Keratinocyte (primary cell): Measurements from ENCODE around the gene VKORC1. TPM values are rescaled to one million over a fixed set of nuclear protein-coding genes. Genes with fewer than 3 reads are reported as not detected.

Experiments used
- DNase-seq: peaks from one replicate; pipeline ENCODE4 v3.0.0-alpha.2; 2011; ENCODE audit warnings: low read depth, missing footprints, low spot score
- FAIRE-seq: peaks from 2 replicates; lab custom pipeline; 2011; peaks lifted over from hg19 to GRCh38; lab: Jason Lieb, UNC
- H2AFZ ChIP-seq: 2 replicates; pipeline ENCODE4 v1.6.0; 2012; ENCODE audit warnings: low read length, control low read depth, inconsistent platforms; ENCODE audit not compliant: control insufficient read depth
- H3K27ac ChIP-seq: 2 replicates; pipeline ENCODE4 v1.5.1; 2011; ENCODE audit warnings: low read length; ENCODE audit not compliant: control insufficient read depth, insufficient read depth
- H3K27me3 ChIP-seq: 3 replicates; pipeline ENCODE4 v1.6.0; 2011; ENCODE audit warnings: low read length; ENCODE audit not compliant: control insufficient read depth, insufficient read depth; ENCODE audit errors: extremely low read depth
- H3K36me3 ChIP-seq, 2 experiments: 2 replicates in 1 of 2; 3 replicates in 1 of 2; pipeline ENCODE4 v1.5.1; 2011; ENCODE audit warnings: low read length in 2 of 2, mild to moderate bottlenecking in 1 of 2; ENCODE audit not compliant: control insufficient read depth in 2 of 2, insufficient read depth in 2 of 2; ENCODE audit errors: extremely low read depth in 1 of 2
- H3K4me1 ChIP-seq: 3 replicates; pipeline ENCODE4 v1.5.1; 2011; ENCODE audit warnings: low read length; ENCODE audit not compliant: control insufficient read depth, insufficient read depth; ENCODE audit errors: extremely low read depth
- H3K4me2 ChIP-seq: 3 replicates; pipeline ENCODE4 v1.6.0; 2011; ENCODE audit warnings: low read depth, low read length; ENCODE audit not compliant: control insufficient read depth, insufficient read depth; ENCODE audit errors: extremely low read depth
- H3K4me3 ChIP-seq, 3 experiments: fragments of 200-600 bp in 1 of 3; sonication (generic) in 1 of 3; 2 replicates in 2 of 3; 3 replicates in 1 of 3; pipeline ENCODE4 v1.5.1; 2011 to 2016; ENCODE audit warnings: low read length in 3 of 3, mild to moderate bottlenecking in 3 of 3, control low read depth in 2 of 3, inconsistent platforms in 1 of 3, low read depth in 1 of 3, mixed read lengths in 1 of 3, mixed run types in 1 of 3, moderate library complexity in 1 of 3; ENCODE audit not compliant: control insufficient read depth in 2 of 3, insufficient read depth in 2 of 3; ENCODE audit errors: extremely low read depth in 1 of 3
- H3K79me2 ChIP-seq: 2 replicates; pipeline ENCODE4 v1.6.0; 2012; ENCODE audit warnings: low read length; ENCODE audit not compliant: control insufficient read depth, insufficient read depth
- H3K9ac ChIP-seq: 3 replicates; pipeline ENCODE4 v1.6.0; 2011; ENCODE audit warnings: low read length; ENCODE audit not compliant: control insufficient read depth, insufficient read depth; ENCODE audit errors: extremely low read depth
- H3K9me1 ChIP-seq: 3 replicates; pipeline ENCODE4 v1.6.0; 2011; ENCODE audit warnings: low read length; ENCODE audit not compliant: control insufficient read depth, insufficient read depth; ENCODE audit errors: extremely low read depth
- H3K9me3 ChIP-seq: 2 replicates; pipeline ENCODE4 v1.5.1; 2012; ENCODE audit warnings: low read depth, low read length; ENCODE audit not compliant: control insufficient read depth
- H4K20me1 ChIP-seq: 3 replicates; pipeline ENCODE4 v1.6.0; 2011; ENCODE audit warnings: low read length; ENCODE audit not compliant: control insufficient read depth, insufficient read depth; ENCODE audit errors: extremely low read depth
- EZH2 ChIP-seq: IDR thresholded peaks from one replicate; pipeline ENCODE4 v1.6.1; 2012; ENCODE audit warnings: inconsistent platforms, mild to moderate bottlenecking, low read length, moderate library complexity
- dilution Hi-C: fragments of 300-500 bp; cut with MboI; formaldehyde crosslinking; loops from one replicate; pipeline ENCODE4 v1.7.0; 2020; ENCODE audit warnings: low sequenced_read_pairs; ENCODE audit not compliant: extremely low pct_ligation_motif_present
- polyA plus RNA-seq, 5 experiments: library from polyadenylated mRNA; depleted of rRNA in 3 of 5; stranded (reverse) in 3 of 5; stranded (forward) in 1 of 5; unstranded in 1 of 5; fragments of >200 nt; gene quantifications; 1 replicate in 1 of 5; 2 replicates in 3 of 5; 3 replicates in 1 of 5; pipeline versions ENCODE4 v1.2.1 to v1.2.3, GENCODE V29; 2011 to 2012; ENCODE audit warnings: missing spikeins in 2 of 5, low read depth in 1 of 5, low replicate concordance in 1 of 5
- TF ChIP-seq, protein P1 (sequence below), 3 experiments: IDR thresholded peaks in 1 of 3; conservative IDR thresholded peaks in 1 of 3; optimal IDR thresholded peaks in 1 of 3; 2 replicates in 2 of 3; 3 replicates in 1 of 3; pipeline versions ENCODE3 to v1.5.1; 2011; ENCODE audit warnings: low read length in 3 of 3, mild to moderate bottlenecking in 3 of 3, moderate library complexity in 2 of 3, control low read depth in 1 of 3, inconsistent platforms in 1 of 3; ENCODE audit not compliant: insufficient read depth in 2 of 3; ENCODE audit errors: extremely low read depth in 1 of 3

The VKORC1 gene
- polyA plus RNA-seq, 1 donor (not counting 4 experiments of a cell fraction or from before 2014, with no cell fraction given) = 73.6 TPM

DNA sequence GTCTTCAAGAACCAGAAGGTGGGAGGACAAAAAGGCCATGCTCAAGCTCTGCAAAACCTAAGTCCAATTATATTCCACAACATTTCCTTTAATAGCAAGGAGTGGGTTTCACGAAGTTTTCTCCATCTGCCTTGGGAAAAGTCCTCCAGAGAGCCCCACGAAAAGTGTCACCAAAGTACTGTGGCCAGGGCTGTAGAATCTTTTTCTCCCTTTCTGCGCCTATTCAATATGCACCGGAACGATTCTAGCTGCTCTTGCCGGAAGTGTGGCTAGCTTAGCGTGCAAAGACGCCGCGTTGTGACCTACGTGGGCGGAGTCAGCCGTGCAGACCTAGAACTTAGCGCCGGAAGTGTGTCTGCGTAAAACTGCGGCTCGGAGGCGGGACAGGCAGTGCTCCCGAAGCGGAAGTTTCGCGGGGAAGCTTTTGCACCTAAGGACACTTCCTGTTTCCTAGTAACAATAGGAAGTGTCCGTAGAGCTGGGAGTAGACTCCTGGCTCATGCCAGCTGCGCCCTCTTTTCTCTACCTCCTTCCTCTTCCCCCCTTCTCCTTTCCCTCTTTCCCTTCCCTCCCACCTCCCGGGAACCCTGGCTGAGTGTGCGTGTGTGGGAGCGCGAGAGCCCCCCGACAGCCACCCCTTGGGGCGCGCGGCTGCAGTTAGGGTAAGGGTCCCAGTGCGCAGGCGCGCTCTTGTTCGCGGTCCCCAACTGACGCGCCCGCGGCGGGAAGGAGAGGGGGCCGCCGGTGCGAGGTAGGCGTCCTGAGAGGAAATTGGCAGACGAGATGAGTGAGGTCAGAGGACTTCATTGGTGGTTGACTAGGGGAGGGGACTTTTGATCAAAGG lies 20.4 kb downstream of the VKORC1 start, which contains the start of the genes ZNF646 and ZNF668:
TSS of gene ZNF646 (plus strand) at position 453 of the 844 bp plus-strand sequence. CDS start 1,903 bp downstream, outside the sequence.
TSS of gene ZNF668 (minus strand) at position 271 of the 844 bp plus-strand sequence. CDS start 9,781 bp downstream, outside the sequence.
- DNase-seq = peak; percentile 90
- H3K36me3 ChIP-seq = peaks cover 10 to 15% of the 10 kb centered on the region in 2 experiments
- H3K27ac ChIP-seq = peak within 1 kb of the TSS; percentile 84
- H3K4me2 ChIP-seq = peak within 1 kb of the TSS; percentile 81
- H4K20me1 ChIP-seq = no peaks in the 10 kb centered on the region
- no peaks in the 10 kb centered on the region for H3K27me3 ChIP-seq
- H3K4me3 ChIP-seq = peak within 1 kb of the TSS; percentile 82 to 94 (median 91)
- H3K9me3 ChIP-seq = no peaks in the 10 kb centered on the region
- H3K9ac ChIP-seq = peak within 1 kb of the TSS; percentile 92
- peak within 1 kb of the TSS; percentile 78 for H2AFZ ChIP-seq
- FAIRE-seq = peak; percentile 84
- H3K4me1 ChIP-seq = peaks cover 11% of the 10 kb centered on the region
- TF ChIP-seq, protein P1, sequence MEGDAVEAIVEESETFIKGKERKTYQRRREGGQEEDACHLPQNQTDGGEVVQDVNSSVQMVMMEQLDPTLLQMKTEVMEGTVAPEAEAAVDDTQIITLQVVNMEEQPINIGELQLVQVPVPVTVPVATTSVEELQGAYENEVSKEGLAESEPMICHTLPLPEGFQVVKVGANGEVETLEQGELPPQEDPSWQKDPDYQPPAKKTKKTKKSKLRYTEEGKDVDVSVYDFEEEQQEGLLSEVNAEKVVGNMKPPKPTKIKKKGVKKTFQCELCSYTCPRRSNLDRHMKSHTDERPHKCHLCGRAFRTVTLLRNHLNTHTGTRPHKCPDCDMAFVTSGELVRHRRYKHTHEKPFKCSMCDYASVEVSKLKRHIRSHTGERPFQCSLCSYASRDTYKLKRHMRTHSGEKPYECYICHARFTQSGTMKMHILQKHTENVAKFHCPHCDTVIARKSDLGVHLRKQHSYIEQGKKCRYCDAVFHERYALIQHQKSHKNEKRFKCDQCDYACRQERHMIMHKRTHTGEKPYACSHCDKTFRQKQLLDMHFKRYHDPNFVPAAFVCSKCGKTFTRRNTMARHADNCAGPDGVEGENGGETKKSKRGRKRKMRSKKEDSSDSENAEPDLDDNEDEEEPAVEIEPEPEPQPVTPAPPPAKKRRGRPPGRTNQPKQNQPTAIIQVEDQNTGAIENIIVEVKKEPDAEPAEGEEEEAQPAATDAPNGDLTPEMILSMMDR (optimal IDR thresholded peaks at IDR 0.05 in 1 of 3, IDR thresholded peaks at IDR 0.05 in 1 of 3, conservative IDR thresholded peaks at IDR 0.05 in 1 of 3; ENCODE audit: extremely low read depth in 1 of 3, insufficient read depth in 2 of 3, low read length in 3 of 3) = no peak
- no peak for TF ChIP-seq EZH2
- dilution Hi-C loops = no loop called here
- peaks cover 73% of the 10 kb centered on the region for H3K79me2 ChIP-seq
- no peaks in the 10 kb centered on the region for H3K9me1 ChIP-seq

DNA sequence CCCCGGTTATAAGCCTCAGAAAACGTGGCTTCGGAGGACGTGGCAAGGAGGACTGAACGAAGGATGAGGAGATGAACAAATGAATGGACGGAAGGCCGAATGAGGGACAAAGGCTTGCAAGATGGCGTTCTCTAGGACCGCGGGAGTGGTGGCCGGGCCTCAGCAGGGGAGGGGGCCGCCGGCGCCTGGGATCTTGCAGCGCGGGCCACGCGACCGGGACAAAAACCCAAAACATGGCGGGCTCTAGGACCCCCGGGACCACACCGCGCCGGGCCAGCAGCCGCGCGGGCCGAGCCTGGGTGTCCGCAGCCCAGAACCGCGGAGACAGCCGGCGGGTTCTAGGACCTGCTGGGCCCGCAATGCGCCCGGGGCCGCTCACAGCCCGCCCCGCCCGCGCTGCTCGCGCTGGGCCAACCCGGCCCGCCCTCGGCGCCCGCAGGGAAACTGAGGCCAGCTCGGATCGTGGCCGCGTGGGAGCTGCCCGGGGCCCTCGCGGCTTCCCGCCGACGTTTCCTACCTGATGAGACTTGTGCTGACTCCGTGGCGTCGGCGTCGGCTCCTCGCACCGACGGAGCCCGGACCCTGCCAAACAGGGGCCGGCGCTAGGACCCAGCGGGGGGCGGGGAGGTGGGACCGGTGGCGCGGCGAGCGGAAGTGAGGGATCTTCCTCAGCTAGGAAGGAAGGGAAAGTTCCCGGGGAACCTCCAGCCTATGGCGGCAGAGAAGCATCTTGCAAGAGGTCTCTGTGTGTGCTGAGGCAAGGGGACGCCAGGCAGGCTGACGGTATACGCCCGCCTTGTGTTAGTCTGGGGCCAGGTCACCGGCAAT lies 21.2 kb downstream of the VKORC1 start:
- DNase-seq (no peak), FAIRE-seq (no peak)
- H3K4me3 ChIP-seq = peak overlapping the region; percentile 82 to 94 (median 91)
- peak overlapping the region; percentile 92 for H3K9ac ChIP-seq
- H3K9me1 ChIP-seq = no peaks in the 10 kb centered on the region
- H3K4me1 ChIP-seq = peaks cover 11% of the 10 kb centered on the region
- H3K27me3 ChIP-seq = no peaks in the 10 kb centered on the region
- dilution Hi-C loops = no loop called here
- H3K27ac ChIP-seq = peak overlapping the region; percentile 84
- peak overlapping the region; percentile 81 for H3K4me2 ChIP-seq
- peaks cover 9 to 12% of the 10 kb centered on the region in 2 experiments for H3K36me3 ChIP-seq
- peaks cover 74% of the 10 kb centered on the region for H3K79me2 ChIP-seq
- TF ChIP-seq EZH2 = no peak
- TF ChIP-seq, protein P1 (optimal IDR thresholded peaks at IDR 0.05 in 1 of 3, IDR thresholded peaks at IDR 0.05 in 1 of 3, conservative IDR thresholded peaks at IDR 0.05 in 1 of 3; ENCODE audit: extremely low read depth in 1 of 3, insufficient read depth in 2 of 3, low read length in 3 of 3) = no peak
- H4K20me1 ChIP-seq = no peaks in the 10 kb centered on the region
- H3K9me3 ChIP-seq = no peaks in the 10 kb centered on the region
- H2AFZ ChIP-seq = peak overlapping the region; percentile 78
